ENCODE data around the gene IQCM.

The IQCM gene

DNA sequence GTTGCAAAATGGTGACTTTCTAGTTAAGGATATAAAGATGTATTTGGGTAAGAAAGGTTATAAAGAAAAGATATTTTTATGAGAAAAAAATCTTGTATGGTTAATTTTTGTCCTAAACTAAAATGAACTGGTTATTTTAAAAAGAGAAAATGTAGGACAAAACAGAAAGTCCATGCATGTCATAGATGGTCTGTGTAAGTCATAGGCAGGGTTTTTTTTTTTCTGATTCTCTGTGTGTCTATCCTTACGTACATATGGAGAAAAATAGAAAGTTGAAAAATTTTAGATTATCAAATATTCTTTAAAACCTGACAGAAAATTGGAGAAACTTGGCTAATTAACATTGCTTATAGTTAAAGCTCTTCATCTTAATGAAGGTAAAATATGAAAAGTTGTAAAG is 493.4 kb downstream of the IQCM start:
- H3K9me3 ChIP-seq (ENCODE audit: control insufficient read depth in 5 of 5, low read length in 5 of 5), result peaks cover 0 to 18% (median 11%) of the 10 kb centered on the region in 5 donors
- H3K36me3 ChIP-seq (ENCODE audit: control insufficient read depth in 5 of 5, insufficient read depth in 5 of 5, low read length in 5 of 5), result no peaks in the 10 kb centered on the region
- no peaks in the 10 kb centered on the region for H3K27me3 ChIP-seq (ENCODE audit: control insufficient read depth in 5 of 5, insufficient read depth in 4 of 5, low read length in 5 of 5)

GRCh38 chr4:149321438-149321837 is 494.2 kb downstream of the IQCM start:
- no peak overlapping the region for H3K27ac ChIP-seq (ENCODE audit: low read depth, low read length)
- no peak overlapping the region for H3K9ac ChIP-seq (ENCODE audit: low read length in 5 of 5)
- H3K9me3 ChIP-seq (ENCODE audit: control insufficient read depth in 5 of 5, low read length in 5 of 5), result peaks cover 0 to 18% (median 11%) of the 10 kb centered on the region in 5 donors
- H3K4me1 ChIP-seq (ENCODE audit: control insufficient read depth in 5 of 5, insufficient read depth in 5 of 5, low read length in 5 of 5), result no peaks in the 10 kb centered on the region
- H3K4me3 ChIP-seq (ENCODE audit: low read depth in 1 of 5, low read length in 5 of 5), result peak overlapping the region in 1 of 5 donors; percentile 28
- no peaks in the 10 kb centered on the region for H3K27me3 ChIP-seq (ENCODE audit: control insufficient read depth in 5 of 5, insufficient read depth in 4 of 5, low read length in 5 of 5)
- H3K36me3 ChIP-seq (ENCODE audit: control insufficient read depth in 5 of 5, insufficient read depth in 5 of 5, low read length in 5 of 5), result no peaks in the 10 kb centered on the region

More for the DNA sequence above, 493.4 kb downstream of the IQCM start:
- no peak overlapping the region for H3K9ac ChIP-seq (ENCODE audit: low read length in 5 of 5)
- no peak overlapping the region for H3K27ac ChIP-seq (ENCODE audit: low read depth, low read length)
- no peak overlapping the region for H3K4me3 ChIP-seq (ENCODE audit: low read depth in 1 of 5, low read length in 5 of 5)
- H3K4me1 ChIP-seq (ENCODE audit: control insufficient read depth in 5 of 5, insufficient read depth in 5 of 5, low read length in 5 of 5), result no peaks in the 10 kb centered on the region

DNA sequence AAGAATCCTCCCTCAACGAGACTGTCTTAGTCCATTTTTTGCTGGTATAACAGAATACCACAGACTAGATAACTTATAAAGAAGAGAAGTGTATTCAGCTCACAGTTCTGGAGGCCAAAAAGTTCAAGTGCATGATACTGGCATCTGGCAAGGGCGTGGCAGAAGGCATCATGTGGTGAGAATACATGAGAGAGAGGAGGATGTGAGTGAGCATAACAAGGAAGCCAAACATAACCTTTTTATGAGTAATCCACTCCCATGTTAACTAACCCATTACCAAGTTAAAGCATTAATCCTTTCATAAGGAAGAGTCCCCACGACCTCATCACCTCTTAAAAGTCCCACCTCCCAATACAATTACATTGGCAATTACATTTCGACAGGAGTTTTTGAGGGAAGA is 504.6 kb downstream of the IQCM start:
- Histone ChIP-seq H3K36me3 (ENCODE audit: control insufficient read depth in 5 of 5, insufficient read depth in 5 of 5, low read length in 5 of 5) (peaks cover 0 to 2% (median 0%) of the 10 kb centered on the region in 5 donors), H3K9ac (ENCODE audit: low read length in 5 of 5) (no peak overlapping the region), H3K9me3 (ENCODE audit: control insufficient read depth in 5 of 5, low read length in 5 of 5) (no peaks in the 10 kb centered on the region), H3K27me3 (ENCODE audit: control insufficient read depth in 5 of 5, insufficient read depth in 4 of 5, low read length in 5 of 5) (no peaks in the 10 kb centered on the region), H3K27ac (ENCODE audit: low read depth, low read length) (no peak overlapping the region), H3K4me1 (ENCODE audit: control insufficient read depth in 5 of 5, insufficient read depth in 5 of 5, low read length in 5 of 5) (no peaks in the 10 kb centered on the region), H3K4me3 (ENCODE audit: low read depth in 1 of 5, low read length in 5 of 5) (no peak overlapping the region)

- H3K27me3 ChIP-seq (ENCODE audit: control insufficient read depth in 5 of 5, insufficient read depth in 4 of 5, low read length in 5 of 5), result no peaks in the 10 kb centered on the region
- no peak overlapping the region for H3K4me3 ChIP-seq (ENCODE audit: low read depth in 1 of 5, low read length in 5 of 5)
- H3K27ac ChIP-seq (ENCODE audit: low read depth, low read length), result no peak overlapping the region
- peaks cover 0 to 2% (median 0%) of the 10 kb centered on the region in 5 donors for H3K36me3 ChIP-seq (ENCODE audit: control insufficient read depth in 5 of 5, insufficient read depth in 5 of 5, low read length in 5 of 5)
- no peaks in the 10 kb centered on the region for H3K9me3 ChIP-seq (ENCODE audit: control insufficient read depth in 5 of 5, low read length in 5 of 5)
- no peaks in the 10 kb centered on the region for H3K4me1 ChIP-seq (ENCODE audit: control insufficient read depth in 5 of 5, insufficient read depth in 5 of 5, low read length in 5 of 5)
- no peak overlapping the region for H3K9ac ChIP-seq (ENCODE audit: low read length in 5 of 5)
Measured at GRCh38 chr4:149306537-149306936, 509.1 kb downstream of the IQCM start.

All from subcutaneous abdominal adipose tissue (tissue), 5 donors.